HEK293 (cell line): ENCODE measurements around the gene NANOS3.
A peak's percentile ranks its signal among the peaks of the same experiment; 100 is the strongest.

ENCODE experiments used
- BCL11A ChIP-seq: fragments of 450-650 bp; formaldehyde crosslinking; IDR thresholded peaks from 2 replicates; pipeline ENCODE4 v1.5.1; 2016; ENCODE audit warnings: low read depth, missing biosample characterization, missing genetic modification characterization
- EGR2 ChIP-seq: fragments of 450-650 bp; formaldehyde crosslinking; IDR thresholded peaks from 2 replicates; pipeline ENCODE4 v1.5.1; 2016; ENCODE audit warnings: low read depth, missing biosample characterization, missing genetic modification characterization
- FEZF1 ChIP-seq: fragments of 450-650 bp; formaldehyde crosslinking; IDR thresholded peaks from 2 replicates; pipeline ENCODE4 v1.5.1; 2016; ENCODE audit warnings: missing biosample characterization, missing genetic modification characterization
- KLF16 ChIP-seq: fragments of 450-650 bp; formaldehyde crosslinking; IDR thresholded peaks from 2 replicates; pipeline ENCODE4 v1.5.1; 2017; ENCODE audit warnings: missing biosample characterization, missing genetic modification characterization
- KLF7 ChIP-seq: fragments of 450-650 bp; formaldehyde crosslinking; IDR thresholded peaks from 2 replicates; pipeline ENCODE4 v1.5.1; 2016; ENCODE audit warnings: missing biosample characterization, missing genetic modification characterization, borderline replicate concordance
- OSR2 ChIP-seq: fragments of 450-650 bp; formaldehyde crosslinking; IDR thresholded peaks from 2 replicates; pipeline ENCODE4 v1.5.1; 2016; ENCODE audit warnings: missing biosample characterization, missing genetic modification characterization
- SCRT2 ChIP-seq: fragments of 450-650 bp; formaldehyde crosslinking; IDR thresholded peaks from 2 replicates; pipeline ENCODE4 v1.5.1; 2016; ENCODE audit warnings: missing biosample characterization, missing genetic modification characterization
- SETDB1 ChIP-seq: IDR thresholded peaks from one replicate; pipeline ENCODE4 v1.6.1; 2017; ENCODE audit warnings: mild to moderate bottlenecking, low read length, moderate library complexity, mixed read lengths; ENCODE audit not compliant: insufficient read length
- ZBTB20 ChIP-seq: fragments of 450-650 bp; formaldehyde crosslinking; IDR thresholded peaks from 2 replicates; pipeline ENCODE4 v1.5.1; 2016; ENCODE audit warnings: missing biosample characterization, missing genetic modification characterization
- ZFHX2 ChIP-seq: fragments of 450-650 bp; formaldehyde crosslinking; conservative IDR thresholded peaks from 2 replicates; pipeline ENCODE4 v1.5.1; 2016; ENCODE audit warnings: missing biosample characterization, missing genetic modification characterization
- ZNF132 ChIP-seq: fragments of 450-650 bp; formaldehyde crosslinking; IDR thresholded peaks from 2 replicates; pipeline ENCODE4 v1.5.1; 2017; ENCODE audit warnings: missing biosample characterization, missing genetic modification characterization, borderline replicate concordance
- ZNF133 ChIP-seq: fragments of 450-650 bp; formaldehyde crosslinking; IDR thresholded peaks from 2 replicates; pipeline ENCODE4 v1.5.1; 2016; ENCODE audit warnings: missing biosample characterization, missing genetic modification characterization
- ZNF248 ChIP-seq: fragments of 450-650 bp; formaldehyde crosslinking; IDR thresholded peaks from 2 replicates; pipeline ENCODE4 v1.5.1; 2017; ENCODE audit warnings: missing biosample characterization, missing genetic modification characterization
- ZNF266 ChIP-seq: fragments of 450-650 bp; formaldehyde crosslinking; IDR thresholded peaks from 2 replicates; pipeline ENCODE4 v1.5.1; 2016; ENCODE audit warnings: missing biosample characterization, missing genetic modification characterization, low read depth
- ZNF311 ChIP-seq: fragments of 450-650 bp; formaldehyde crosslinking; IDR thresholded peaks from 2 replicates; pipeline ENCODE4 v1.5.1; 2017; ENCODE audit warnings: missing biosample characterization, missing genetic modification characterization, borderline replicate concordance
- ZNF423 ChIP-seq: fragments of 450-650 bp; formaldehyde crosslinking; IDR thresholded peaks from 2 replicates; pipeline ENCODE4 v1.5.1; 2016; ENCODE audit warnings: missing biosample characterization, missing genetic modification characterization
- ZNF473 ChIP-seq: fragments of 450-650 bp; formaldehyde crosslinking; IDR thresholded peaks from 2 replicates; pipeline ENCODE4 v1.5.1; 2017; ENCODE audit warnings: missing biosample characterization, missing genetic modification characterization
- ZNF48 ChIP-seq: fragments of 450-650 bp; formaldehyde crosslinking; IDR thresholded peaks from 2 replicates; pipeline ENCODE4 v1.5.1; 2016; ENCODE audit warnings: missing biosample characterization, missing genetic modification characterization
- ZNF510 ChIP-seq: fragments of 450-650 bp; formaldehyde crosslinking; IDR thresholded peaks from 2 replicates; pipeline ENCODE4 v1.5.1; 2018; ENCODE audit warnings: mild to moderate bottlenecking, missing genetic modification characterization, missing biosample characterization; ENCODE audit not compliant: insufficient replicate concordance
- ZNF529 ChIP-seq: fragments of 450-650 bp; formaldehyde crosslinking; IDR thresholded peaks from 2 replicates; pipeline ENCODE4 v1.5.1; 2017; ENCODE audit warnings: missing genetic modification characterization, missing biosample characterization; ENCODE audit not compliant: insufficient replicate concordance
- ZNF530 ChIP-seq: fragments of 450-650 bp; formaldehyde crosslinking; IDR thresholded peaks from 2 replicates; pipeline ENCODE4 v1.5.1; 2016; ENCODE audit warnings: low read depth, missing biosample characterization, missing genetic modification characterization
- ZNF548 ChIP-seq: fragments of 450-650 bp; formaldehyde crosslinking; IDR thresholded peaks from 2 replicates; pipeline ENCODE4 v1.5.1; 2016; ENCODE audit warnings: missing biosample characterization, missing genetic modification characterization
- ZNF549 ChIP-seq: fragments of 450-650 bp; IDR thresholded peaks from 2 replicates; pipeline ENCODE4 v1.5.1; 2018; ENCODE audit warnings: missing biosample characterization, missing genetic modification characterization, mild to moderate bottlenecking, inconsistent platforms, moderate library complexity
- ZNF555 ChIP-seq: fragments of 450-650 bp; formaldehyde crosslinking; conservative IDR thresholded peaks from 2 replicates; pipeline ENCODE4 v1.5.1; 2017; ENCODE audit warnings: missing biosample characterization, mild to moderate bottlenecking, missing genetic modification characterization, inconsistent platforms
- ZNF623 ChIP-seq: fragments of 450-650 bp; formaldehyde crosslinking; IDR thresholded peaks from 2 replicates; pipeline ENCODE4 v1.5.1; 2016; ENCODE audit warnings: missing biosample characterization, missing genetic modification characterization
- ZNF660 ChIP-seq: fragments of 450-650 bp; IDR thresholded peaks from 2 replicates; pipeline ENCODE4 v1.5.1; 2018; ENCODE audit warnings: missing biosample characterization, mild to moderate bottlenecking, missing genetic modification characterization
- ZNF664 ChIP-seq: fragments of 450-650 bp; formaldehyde crosslinking; IDR thresholded peaks from 2 replicates; pipeline ENCODE4 v1.5.1; 2016; ENCODE audit warnings: missing biosample characterization, missing genetic modification characterization
- ZNF707 ChIP-seq: fragments of 450-650 bp; formaldehyde crosslinking; IDR thresholded peaks from 2 replicates; pipeline ENCODE4 v1.5.1; 2016; ENCODE audit warnings: missing biosample characterization, missing genetic modification characterization
- ZNF792 ChIP-seq: fragments of 450-650 bp; formaldehyde crosslinking; IDR thresholded peaks from 2 replicates; pipeline ENCODE4 v1.5.1; 2016; ENCODE audit warnings: missing biosample characterization, missing genetic modification characterization
- TF ChIP-seq, protein P1 (sequence below): fragments of 450-650 bp; formaldehyde crosslinking; IDR thresholded peaks from 2 replicates; pipeline ENCODE4 v1.5.1; 2016; ENCODE audit warnings: missing biosample characterization, missing genetic modification characterization
- TF ChIP-seq, protein P2 (sequence below): fragments of 450-650 bp; formaldehyde crosslinking; IDR thresholded peaks from 2 replicates; pipeline ENCODE4 v1.5.1; 2016; ENCODE audit warnings: missing biosample characterization, missing genetic modification characterization
- TF ChIP-seq, protein P3 (sequence below): fragments of 450-650 bp; formaldehyde crosslinking; IDR thresholded peaks from 2 replicates; pipeline ENCODE4 v1.5.1; 2016; ENCODE audit warnings: missing biosample characterization, missing genetic modification characterization
- TF ChIP-seq, protein P4 (sequence below): fragments of 450-650 bp; formaldehyde crosslinking; IDR thresholded peaks from 2 replicates; pipeline ENCODE4 v1.5.1; 2017; ENCODE audit warnings: missing biosample characterization, missing genetic modification characterization
- TF ChIP-seq, protein P5 (sequence below): fragments of 450-650 bp; formaldehyde crosslinking; IDR thresholded peaks from 2 replicates; pipeline ENCODE4 v1.5.0; 2017; ENCODE audit warnings: missing biosample characterization, missing genetic modification characterization, borderline replicate concordance

The NANOS3 gene

DNA sequence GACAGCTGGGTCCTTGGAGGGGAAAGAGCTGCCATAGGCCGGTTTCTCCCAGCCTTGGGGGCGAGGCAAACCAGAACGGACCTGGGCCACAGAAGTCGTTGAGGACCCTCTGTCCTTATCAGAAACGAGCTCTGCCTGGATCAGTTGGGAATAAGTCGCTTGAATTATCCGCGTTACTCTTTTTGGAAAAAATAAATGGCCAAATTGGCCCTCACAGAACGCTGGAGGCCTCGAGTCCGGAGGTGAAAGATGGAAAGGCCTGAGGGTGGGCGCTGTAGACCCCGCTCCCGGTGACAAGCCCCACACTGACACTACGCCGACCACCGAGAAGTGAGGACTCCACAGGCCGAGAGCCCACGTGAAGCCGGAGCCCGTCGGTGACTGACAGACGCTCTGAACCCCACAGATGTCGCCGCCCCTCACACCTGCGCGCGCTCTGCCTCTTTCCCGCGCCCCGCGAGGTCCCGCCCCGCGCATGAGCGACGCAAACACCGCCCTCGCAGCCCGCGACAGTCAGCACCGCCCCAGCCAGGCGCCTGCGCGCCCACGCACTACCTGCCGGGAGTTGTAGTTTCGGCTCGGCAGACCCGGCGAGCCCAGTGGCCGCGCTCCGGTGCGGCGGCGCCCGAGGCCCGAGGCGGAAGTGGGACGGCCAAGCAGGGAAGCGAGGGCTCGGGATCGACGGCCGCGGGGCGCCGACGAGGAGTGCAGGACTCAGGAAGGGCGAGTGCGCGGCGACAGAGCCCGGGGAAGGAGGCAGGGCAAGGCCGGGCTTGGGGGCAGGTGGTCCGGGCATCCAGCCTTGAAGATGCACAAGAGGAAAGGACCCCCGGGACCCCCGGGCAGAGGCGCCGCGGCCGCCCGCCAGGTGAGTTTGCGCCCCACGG, 28.9 kb downstream of the NANOS3 start, which contains the start of the genes BRME1 and CC2D1A (continued):
- TF ChIP-seq ZNF664 (tag by site-specific recombination) (no peak), ZNF549 (tag by site-specific recombination) (no peak), ZNF623 (tag by site-specific recombination) (no peak), ZNF548 (tag by site-specific recombination) (no peak), ZNF792 (no peak), ZNF530 (no peak), FEZF1 (tag by site-specific recombination) (0 out of 2 replicates have a peak, but pooled peaks have one; percentile 11), ZFHX2 (tag by site-specific recombination) (peak; percentile 93), ZNF133 (no peak), ZNF660 (no peak), ZNF266 (tag by site-specific recombination) (no peak), OSR2 (tag by site-specific recombination) (no peak), ZNF423 (no peak), SCRT2 (tag by site-specific recombination) (no peak), ZNF555 (no peak), BCL11A (tag by site-specific recombination) (no peak), ZNF707 (tag by site-specific recombination) (no peak), KLF16 (tag by site-specific recombination) (peak; percentile 73), ZNF473 (tag by site-specific recombination) (no peak), ZNF311 (tag by site-specific recombination) (no peak), ZNF48 (tag by site-specific recombination) (no peak), KLF7 (tag by site-specific recombination) (peak; percentile 80), EGR2 (tag by site-specific recombination) (peak; percentile 77), ZNF132 (tag by site-specific recombination) (no peak), ZNF248 (tag by site-specific recombination) (no peak), ZNF529 (tag by site-specific recombination) (no peak), SETDB1 (no peak), ZNF510 (tag by site-specific recombination) (no peak), ZBTB20 (tag by site-specific recombination) (peak; percentile 54; the same call in 1 of the 2 replicates)
- TF ChIP-seq, protein P1, sequence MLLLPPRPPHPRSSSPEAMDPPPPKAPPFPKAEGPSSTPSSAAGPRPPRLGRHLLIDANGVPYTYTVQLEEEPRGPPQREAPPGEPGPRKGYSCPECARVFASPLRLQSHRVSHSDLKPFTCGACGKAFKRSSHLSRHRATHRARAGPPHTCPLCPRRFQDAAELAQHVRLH = no peak
- TF ChIP-seq, protein P2, sequence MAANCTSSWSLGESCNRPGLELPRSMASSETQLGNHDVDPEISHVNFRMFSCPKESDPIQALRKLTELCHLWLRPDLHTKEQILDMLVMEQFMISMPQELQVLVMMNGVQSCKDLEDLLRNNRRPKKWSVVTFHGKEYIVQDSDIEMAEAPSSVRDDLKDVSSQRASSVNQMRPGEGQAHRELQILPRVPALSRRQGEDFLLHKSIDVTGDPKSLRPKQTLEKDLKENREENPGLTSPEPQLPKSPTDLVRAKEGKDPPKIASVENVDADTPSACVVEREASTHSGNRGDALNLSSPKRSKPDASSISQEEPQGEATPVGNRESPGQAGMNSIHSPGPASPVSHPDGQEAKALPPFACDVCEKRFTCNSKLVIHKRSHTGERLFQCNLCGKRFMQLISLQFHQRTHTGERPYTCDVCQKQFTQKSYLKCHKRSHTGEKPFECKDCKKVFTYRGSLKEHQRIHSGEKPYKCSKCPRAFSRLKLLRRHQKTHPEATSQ (tag by site-specific recombination) = no peak
- TF ChIP-seq, protein P3, sequence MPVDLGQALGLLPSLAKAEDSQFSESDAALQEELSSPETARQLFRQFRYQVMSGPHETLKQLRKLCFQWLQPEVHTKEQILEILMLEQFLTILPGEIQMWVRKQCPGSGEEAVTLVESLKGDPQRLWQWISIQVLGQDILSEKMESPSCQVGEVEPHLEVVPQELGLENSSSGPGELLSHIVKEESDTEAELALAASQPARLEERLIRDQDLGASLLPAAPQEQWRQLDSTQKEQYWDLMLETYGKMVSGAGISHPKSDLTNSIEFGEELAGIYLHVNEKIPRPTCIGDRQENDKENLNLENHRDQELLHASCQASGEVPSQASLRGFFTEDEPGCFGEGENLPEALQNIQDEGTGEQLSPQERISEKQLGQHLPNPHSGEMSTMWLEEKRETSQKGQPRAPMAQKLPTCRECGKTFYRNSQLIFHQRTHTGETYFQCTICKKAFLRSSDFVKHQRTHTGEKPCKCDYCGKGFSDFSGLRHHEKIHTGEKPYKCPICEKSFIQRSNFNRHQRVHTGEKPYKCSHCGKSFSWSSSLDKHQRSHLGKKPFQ (tag by site-specific recombination) = no peak
- TF ChIP-seq, protein P4, sequence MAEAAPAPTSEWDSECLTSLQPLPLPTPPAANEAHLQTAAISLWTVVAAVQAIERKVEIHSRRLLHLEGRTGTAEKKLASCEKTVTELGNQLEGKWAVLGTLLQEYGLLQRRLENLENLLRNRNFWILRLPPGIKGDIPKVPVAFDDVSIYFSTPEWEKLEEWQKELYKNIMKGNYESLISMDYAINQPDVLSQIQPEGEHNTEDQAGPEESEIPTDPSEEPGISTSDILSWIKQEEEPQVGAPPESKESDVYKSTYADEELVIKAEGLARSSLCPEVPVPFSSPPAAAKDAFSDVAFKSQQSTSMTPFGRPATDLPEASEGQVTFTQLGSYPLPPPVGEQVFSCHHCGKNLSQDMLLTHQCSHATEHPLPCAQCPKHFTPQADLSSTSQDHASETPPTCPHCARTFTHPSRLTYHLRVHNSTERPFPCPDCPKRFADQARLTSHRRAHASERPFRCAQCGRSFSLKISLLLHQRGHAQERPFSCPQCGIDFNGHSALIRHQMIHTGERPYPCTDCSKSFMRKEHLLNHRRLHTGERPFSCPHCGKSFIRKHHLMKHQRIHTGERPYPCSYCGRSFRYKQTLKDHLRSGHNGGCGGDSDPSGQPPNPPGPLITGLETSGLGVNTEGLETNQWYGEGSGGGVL (tag by site-specific recombination) = no peak
- TF ChIP-seq, protein P5, sequence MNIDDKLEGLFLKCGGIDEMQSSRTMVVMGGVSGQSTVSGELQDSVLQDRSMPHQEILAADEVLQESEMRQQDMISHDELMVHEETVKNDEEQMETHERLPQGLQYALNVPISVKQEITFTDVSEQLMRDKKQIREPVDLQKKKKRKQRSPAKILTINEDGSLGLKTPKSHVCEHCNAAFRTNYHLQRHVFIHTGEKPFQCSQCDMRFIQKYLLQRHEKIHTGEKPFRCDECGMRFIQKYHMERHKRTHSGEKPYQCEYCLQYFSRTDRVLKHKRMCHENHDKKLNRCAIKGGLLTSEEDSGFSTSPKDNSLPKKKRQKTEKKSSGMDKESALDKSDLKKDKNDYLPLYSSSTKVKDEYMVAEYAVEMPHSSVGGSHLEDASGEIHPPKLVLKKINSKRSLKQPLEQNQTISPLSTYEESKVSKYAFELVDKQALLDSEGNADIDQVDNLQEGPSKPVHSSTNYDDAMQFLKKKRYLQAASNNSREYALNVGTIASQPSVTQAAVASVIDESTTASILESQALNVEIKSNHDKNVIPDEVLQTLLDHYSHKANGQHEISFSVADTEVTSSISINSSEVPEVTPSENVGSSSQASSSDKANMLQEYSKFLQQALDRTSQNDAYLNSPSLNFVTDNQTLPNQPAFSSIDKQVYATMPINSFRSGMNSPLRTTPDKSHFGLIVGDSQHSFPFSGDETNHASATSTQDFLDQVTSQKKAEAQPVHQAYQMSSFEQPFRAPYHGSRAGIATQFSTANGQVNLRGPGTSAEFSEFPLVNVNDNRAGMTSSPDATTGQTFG (tag by site-specific recombination) = no peak
